Breast epithelium (tissue), 4 donors: Measurements from ENCODE around the gene LHPP. TPM values are rescaled to one million over a fixed set of nuclear protein-coding genes. Genes with fewer than 3 reads are reported as not detected.
A peak's percentile ranks its signal among the peaks of the same experiment; 100 is the strongest.

Experiments
- DNase-seq, 2 donors: peaks; one replicate each; pipeline ENCODE4 v3.0.0-alpha.2; 2019; ENCODE audit warnings: low spot score in 2 of 2
- H3K27ac ChIP-seq, 2 donors: fragments of 200-600 bp; sonication (generic) in 1 of 2; one replicate each; pipeline ENCODE4 v1.5.1; 2016 to 2019; ENCODE audit warnings: mild to moderate bottlenecking in 1 of 2
- H3K27me3 ChIP-seq, 2 donors: fragments of 200-600 bp; sonication (generic) in 1 of 2; one replicate each; pipeline versions ENCODE4 v1.5.1 to v1.6.0; 2017 to 2019; ENCODE audit warnings: control low read depth in 1 of 2, mild to moderate bottlenecking in 1 of 2
- H3K36me3 ChIP-seq: fragments of 200-600 bp; one replicate; pipeline ENCODE4 v1.5.1; 2019
- H3K4me1 ChIP-seq, 2 donors: fragments of 200-600 bp; sonication (generic); one replicate each; pipeline ENCODE4 v1.5.1; 2016 to 2019; ENCODE audit warnings: control low read depth in 1 of 2
- H3K4me3 ChIP-seq, 3 donors: fragments of 200-600 bp; sonication (generic); 1 replicate in 2 of 3; 2 replicates in 1 of 3; pipeline ENCODE4 v1.5.1; 2016 to 2019; ENCODE audit warnings: mild to moderate bottlenecking in 3 of 3, moderate library complexity in 2 of 3
- H3K9me3 ChIP-seq, 2 donors: fragments of 200-600 bp; sonication (generic) in 1 of 2; one replicate each; pipeline ENCODE4 v1.5.1; 2016 to 2019; ENCODE audit warnings: control low read depth in 1 of 2
- POLR2A ChIP-seq: fragments of 450-650 bp; IDR thresholded peaks from one replicate; pipeline ENCODE4 v1.6.1; 2016; ENCODE audit warnings: antibody characterized with exemption, mild to moderate bottlenecking, moderate library complexity
- POLR2AphosphoS5 ChIP-seq, 3 donors: sonication (generic); formaldehyde crosslinking; IDR thresholded peaks; one replicate each; pipeline ENCODE4 v1.6.1; 2017; ENCODE audit warnings: antibody characterized with exemption in 3 of 3
- intact Hi-C: fragments of 100-400 bp; cut with DNase I; formaldehyde crosslinking; loops from one replicate; pipeline ENCODE4 v1.15.1; 2023; ENCODE audit warnings: low total_unique reads
- total RNA-seq, 3 donors: library from RNA; depleted of rRNA; stranded (reverse); fragments of >200 nt; gene quantifications; one replicate each; pipeline ENCODE4 v1.1.0, GENCODE V29; 2016
- TF ChIP-seq, protein P1 (sequence below), 3 donors: fragments of 450-650 bp; IDR thresholded peaks; one replicate each; pipeline ENCODE4 v1.5.1; 2016 to 2017; ENCODE audit warnings: antibody characterized with exemption in 3 of 3, mild to moderate bottlenecking in 3 of 3, moderate library complexity in 3 of 3

The LHPP gene
- total RNA-seq, 3 donors from 2014 or later: 13.1 to 19.6 (median 17.0) TPM

GRCh38 chr10:124627866-124628675, 166.4 kb downstream of the LHPP start:
- Histone ChIP-seq H3K27me3 (no peaks in the 10 kb centered on the region), H3K4me1 (peaks cover 7 to 44% of the 10 kb centered on the region in 2 donors), H3K4me3 (no peak overlapping the region), H3K27ac (peak overlapping the region; percentile 25 to 32), H3K9me3 (no peaks in the 10 kb centered on the region), H3K36me3 (no peaks in the 10 kb centered on the region)
- intact Hi-C loops: no loop called here
- no peak for DNase-seq
- TF ChIP-seq, protein P1, sequence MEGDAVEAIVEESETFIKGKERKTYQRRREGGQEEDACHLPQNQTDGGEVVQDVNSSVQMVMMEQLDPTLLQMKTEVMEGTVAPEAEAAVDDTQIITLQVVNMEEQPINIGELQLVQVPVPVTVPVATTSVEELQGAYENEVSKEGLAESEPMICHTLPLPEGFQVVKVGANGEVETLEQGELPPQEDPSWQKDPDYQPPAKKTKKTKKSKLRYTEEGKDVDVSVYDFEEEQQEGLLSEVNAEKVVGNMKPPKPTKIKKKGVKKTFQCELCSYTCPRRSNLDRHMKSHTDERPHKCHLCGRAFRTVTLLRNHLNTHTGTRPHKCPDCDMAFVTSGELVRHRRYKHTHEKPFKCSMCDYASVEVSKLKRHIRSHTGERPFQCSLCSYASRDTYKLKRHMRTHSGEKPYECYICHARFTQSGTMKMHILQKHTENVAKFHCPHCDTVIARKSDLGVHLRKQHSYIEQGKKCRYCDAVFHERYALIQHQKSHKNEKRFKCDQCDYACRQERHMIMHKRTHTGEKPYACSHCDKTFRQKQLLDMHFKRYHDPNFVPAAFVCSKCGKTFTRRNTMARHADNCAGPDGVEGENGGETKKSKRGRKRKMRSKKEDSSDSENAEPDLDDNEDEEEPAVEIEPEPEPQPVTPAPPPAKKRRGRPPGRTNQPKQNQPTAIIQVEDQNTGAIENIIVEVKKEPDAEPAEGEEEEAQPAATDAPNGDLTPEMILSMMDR (IDR thresholded peaks at IDR 0.05): no peak
- TF ChIP-seq POLR2AphosphoS5 (IDR thresholded peaks at IDR 0.05) (no peak), POLR2A (no peak)

- TF ChIP-seq POLR2AphosphoS5 (IDR thresholded peaks at IDR 0.05) (no peak), POLR2A (no peak)
- TF ChIP-seq, protein P1 (IDR thresholded peaks at IDR 0.05): no peak
- no peak overlapping the region for H3K4me3 ChIP-seq
- H3K4me1 ChIP-seq: peaks cover 7 to 44% of the 10 kb centered on the region in 2 donors
- no peak for DNase-seq
- intact Hi-C loops: no loop called here
- H3K27me3 ChIP-seq: no peaks in the 10 kb centered on the region
- no peaks in the 10 kb centered on the region for H3K36me3 ChIP-seq
- H3K9me3 ChIP-seq: no peaks in the 10 kb centered on the region
- H3K27ac ChIP-seq: peak overlapping the region; percentile 11 to 32
Observed at GRCh38 chr10:124628676-124629021, 167.0 kb downstream of the LHPP start.

DNA sequence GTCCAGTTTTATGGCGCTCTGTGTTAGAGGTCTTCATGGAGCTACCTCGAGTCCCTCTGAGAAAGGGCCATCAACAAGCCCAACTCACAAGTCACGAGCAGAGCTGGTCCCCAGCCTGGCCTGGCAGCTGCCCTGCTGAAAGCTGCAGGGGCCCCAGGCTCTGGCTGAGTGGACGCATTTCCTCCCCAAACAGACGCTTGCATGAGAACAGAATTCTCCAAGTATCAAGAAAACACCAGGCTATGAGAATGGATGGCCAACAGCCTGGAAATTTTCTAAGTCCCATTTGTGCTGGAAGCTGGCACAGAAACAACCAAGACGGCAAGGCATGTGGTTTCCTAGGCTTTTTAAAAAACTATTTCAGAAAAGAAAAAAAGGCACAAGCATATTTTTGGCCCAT, 167.8 kb downstream of the LHPP start:
- Histone ChIP-seq H3K4me3 (no peak overlapping the region), H3K27me3 (no peaks in the 10 kb centered on the region), H3K27ac (peak overlapping the region; percentile 38 to 81), H3K4me1 (peaks cover 7 to 44% of the 10 kb centered on the region in 2 donors), H3K36me3 (no peaks in the 10 kb centered on the region), H3K9me3 (no peaks in the 10 kb centered on the region)
- intact Hi-C loops: no loop called here
- DNase-seq: no peak
- TF ChIP-seq, protein P1 (IDR thresholded peaks at IDR 0.05): no peak
- TF ChIP-seq POLR2AphosphoS5 (IDR thresholded peaks at IDR 0.05): no peak
- TF ChIP-seq POLR2A: no peak

DNA sequence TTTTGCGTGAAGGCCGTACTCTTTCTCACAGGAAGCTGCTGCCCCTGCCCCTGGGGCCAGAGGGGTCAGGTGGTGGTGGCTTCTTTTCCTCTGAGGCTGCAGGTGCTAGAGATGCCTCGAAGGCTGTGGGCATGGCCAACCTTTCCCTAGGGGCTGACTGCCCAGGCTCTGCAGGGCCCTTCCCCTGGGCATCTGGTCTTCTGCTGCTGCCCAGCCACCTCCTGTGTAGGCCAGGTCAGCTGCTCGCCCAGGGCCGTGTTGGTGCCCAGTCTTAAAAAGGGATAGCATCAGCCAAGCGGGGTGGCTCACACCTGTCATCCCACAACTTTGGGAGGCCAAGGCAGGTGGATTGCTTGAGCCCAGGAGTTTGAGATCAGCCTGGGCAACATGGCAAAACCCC, 168.2 kb downstream of the LHPP start:
- no peak for DNase-seq
- Histone ChIP-seq H3K9me3 (no peaks in the 10 kb centered on the region), H3K4me1 (peaks cover 7 to 43% of the 10 kb centered on the region in 2 donors), H3K27me3 (no peaks in the 10 kb centered on the region), H3K4me3 (no peak overlapping the region), H3K36me3 (no peaks in the 10 kb centered on the region), H3K27ac (peak overlapping the region; percentile 38 to 81)
- intact Hi-C loops: no loop called here
- no peak for TF ChIP-seq POLR2AphosphoS5 (IDR thresholded peaks at IDR 0.05)
- no peak for TF ChIP-seq POLR2A
- TF ChIP-seq, protein P1 (IDR thresholded peaks at IDR 0.05): no peak

GRCh38 chr10:124630551-124630950, 168.9 kb downstream of the LHPP start:
- H3K4me1 ChIP-seq: peaks cover 7 to 36% of the 10 kb centered on the region in 2 donors
- intact Hi-C loops: no loop called here

More at GRCh38 chr10:124630551-124630950, 168.9 kb downstream of the LHPP start:
- Histone ChIP-seq H3K27me3 (no peaks in the 10 kb centered on the region), H3K9me3 (no peaks in the 10 kb centered on the region), H3K27ac (peak overlapping the region; percentile 57 to 81), H3K36me3 (no peaks in the 10 kb centered on the region), H3K4me3 (no peak overlapping the region)
- no peak for TF ChIP-seq POLR2AphosphoS5 (IDR thresholded peaks at IDR 0.05)
- TF ChIP-seq, protein P1 (IDR thresholded peaks at IDR 0.05): no peak
- no peak for TF ChIP-seq POLR2A
- DNase-seq: no peak
